Measurements from ENCODE around the gene DNAJB5. TPM values are rescaled to one million over a fixed set of nuclear protein-coding genes. Genes with fewer than 3 reads are reported as not detected.

DNAJB5 gene
- polyA plus RNA-seq, 1 of the 3 experiments (the other 2 are of a cell fraction) = 3.3 TPM

DNA sequence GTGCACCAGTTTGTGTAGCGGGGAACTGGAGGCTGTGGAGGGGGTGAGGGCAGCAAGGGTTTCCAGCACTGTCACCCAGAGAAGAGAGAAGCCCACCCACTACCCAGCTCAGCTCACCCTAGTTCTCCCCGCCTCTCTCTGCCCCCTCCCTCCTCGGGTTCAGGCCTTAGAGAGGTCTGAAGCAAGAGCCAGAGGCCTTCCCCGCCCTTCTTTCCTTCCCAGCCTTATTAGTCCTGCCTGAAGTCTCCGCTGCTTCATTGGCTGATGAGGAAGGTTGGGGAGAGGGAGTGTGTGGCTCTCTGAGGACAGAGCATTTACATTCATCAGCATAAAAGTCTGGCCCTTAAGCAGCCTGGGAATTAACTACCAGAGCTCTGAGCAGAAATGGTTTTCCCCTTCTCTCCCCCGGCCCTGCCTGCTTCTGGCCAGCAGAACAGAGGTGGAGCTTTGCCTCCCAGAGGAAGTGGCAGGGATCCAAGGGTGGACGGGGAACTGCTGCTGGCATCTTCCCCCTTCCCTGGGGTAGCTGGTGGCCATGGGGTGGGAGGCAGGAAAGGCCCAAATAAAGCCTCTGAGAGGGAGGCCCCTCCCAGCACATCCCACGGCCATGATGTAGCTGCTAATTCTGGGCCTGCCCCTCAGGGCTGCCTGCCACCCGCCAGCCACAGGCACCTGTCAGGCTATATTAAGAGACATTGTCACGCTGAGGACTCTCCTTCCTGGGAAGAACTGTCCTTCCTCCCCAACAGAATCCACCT, 4.1 kb downstream of the DNAJB5 start:
- Histone ChIP-seq H2AFZ (ENCODE audit: low read depth) (no peak overlapping the region), H3F3A (replicated peaks; ENCODE audit: insufficient read depth) (peaks cover 24% of the 10 kb centered on the region), H3K4me2 (peak overlapping the region; percentile 48; the same call in 1 of the 2 replicates), H4K20me1 (ENCODE audit: insufficient read depth) (no peaks in the 10 kb centered on the region), H3K4me1 (ENCODE audit: control insufficient read depth in 1 of 2, insufficient read depth in 2 of 2, low read depth in 1 of 2, low read length in 1 of 2) (peaks cover 28 to 52% of the 10 kb centered on the region in 2 experiments), H3K9me3 (no peaks in the 10 kb centered on the region), H3K9me2 (no peaks in the 10 kb centered on the region), H3K4me3 (ENCODE audit: low read depth in 2 of 2, low read length in 1 of 2) (no peak overlapping the region; a peak in 1 of 4 replicates), H3K79me2 (ENCODE audit: insufficient read depth) (peaks cover 3% of the 10 kb centered on the region; the same call in 1 of the 2 replicates), H3K27me3 (ENCODE audit: insufficient read depth) (no peaks in the 10 kb centered on the region), H3K9ac (no peak overlapping the region), H3K27ac (ENCODE audit: low read depth in 2 of 2, low read length in 1 of 2) (peak overlapping the region; percentile 75 to 88), H3K36me3 (replicated peaks in 1 of 2; ENCODE audit: control insufficient read depth in 1 of 2, insufficient read depth in 2 of 2, low read length in 1 of 2) (peaks cover 7 to 24% of the 10 kb centered on the region in 2 experiments)
- ChIA-PET CTCF (interaction anchor here (0.6 to 8.5 kb wide), 45 partner anchors 9 to 581 kb away, joined by 3 to 174 read pairs (median 5); a partner anchor contains a TSS), POLR2A (interaction anchor here (1.1 to 2.0 kb wide), 4 partner anchors 39 to 952 kb away, joined by 3 to 19 read pairs (median 3); no protein-coding TSS in a partner anchor)
- 76% methylated on average over 7 of the region's 10 CpGs for WGBS (ENCODE audit: low lambda C conversion rate)
- no peak for TF ChIP-seq ELF1 (IDR thresholded peaks at IDR 0.05)
- TF ChIP-seq FOXJ3 (CRISPR knock-in tag; IDR thresholded peaks at IDR 0.05) = no peak
- 0 out of 2 replicates have a peak, but pooled peaks have one; percentile 17 for TF ChIP-seq MXI1 (IDR thresholded peaks at IDR 0.05; ENCODE audit: low read depth, low read length)
- TF ChIP-seq SIN3A (IDR thresholded peaks at IDR 0.05; ENCODE audit: borderline replicate concordance, low read depth, low read length) = 0 out of 2 replicates have a peak, but pooled peaks have one; percentile 7
- DNase-seq = peak; percentile 74

DNA sequence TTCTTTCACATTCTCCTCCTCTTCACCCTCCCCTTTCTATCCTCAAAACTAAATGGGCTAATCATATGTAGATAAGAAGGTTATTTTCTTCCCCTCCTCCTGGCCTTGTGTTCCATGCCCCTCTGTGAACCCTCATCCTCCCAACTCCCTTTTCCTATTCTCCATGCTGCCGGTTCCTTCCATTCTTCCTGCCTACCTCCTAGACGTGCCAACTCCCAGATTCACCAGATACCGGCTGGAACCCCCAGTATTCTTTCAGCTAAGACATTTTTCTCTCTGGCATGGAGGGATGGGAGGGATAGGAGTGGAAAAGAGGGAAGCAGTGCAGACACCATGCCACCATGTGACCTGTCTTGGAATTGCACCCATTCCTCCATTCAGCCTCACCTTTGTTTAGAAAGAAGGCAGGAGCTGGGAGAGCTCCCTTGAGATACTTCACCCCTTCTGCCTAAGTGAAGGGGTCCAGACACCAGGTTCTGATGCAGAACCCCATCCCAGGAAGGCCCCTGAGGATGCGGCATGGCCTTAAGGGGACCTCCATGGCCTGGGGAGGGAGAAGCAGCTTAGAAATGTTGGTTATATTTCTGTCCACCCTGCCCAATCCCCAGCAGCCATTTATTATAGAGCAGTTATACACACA, 4.8 kb downstream of the DNAJB5 start:
- peaks cover 3% of the 10 kb centered on the region; the same call in 1 of the 2 replicates for H3K79me2 ChIP-seq (ENCODE audit: insufficient read depth)
- ChIA-PET CTCF (interaction anchor here (0.6 to 8.5 kb wide), 50 partner anchors 8 to 581 kb away, joined by 3 to 174 read pairs (median 5); a partner anchor contains a TSS), POLR2A (interaction anchor here (0.6 to 2.0 kb wide), 5 partner anchors 40 to 951 kb away, joined by 3 to 19 read pairs (median 3); partner anchors contain the start of gene VCP)
- no peak overlapping the region; a peak in 1 of 4 replicates for H3K4me3 ChIP-seq (ENCODE audit: low read depth in 2 of 2, low read length in 1 of 2)
- H4K20me1 ChIP-seq (ENCODE audit: insufficient read depth) = no peaks in the 10 kb centered on the region
- peaks cover 7 to 24% of the 10 kb centered on the region in 2 experiments for H3K36me3 ChIP-seq (replicated peaks in 1 of 2; ENCODE audit: control insufficient read depth in 1 of 2, insufficient read depth in 2 of 2, low read length in 1 of 2)
- peak overlapping the region; percentile 75 to 88; a peak in 3 of 4 replicates for H3K27ac ChIP-seq (ENCODE audit: low read depth in 2 of 2, low read length in 1 of 2)
- H2AFZ ChIP-seq (ENCODE audit: low read depth) = no peak overlapping the region
- TF ChIP-seq MXI1 (IDR thresholded peaks at IDR 0.05; ENCODE audit: low read depth, low read length) (peak; percentile 57; the same call in 1 of the 2 replicates), SMC3 (IDR thresholded peaks at IDR 0.05; ENCODE audit: low read depth, low read length) (peak; percentile 72), GATA2 (CRISPR knock-in tag; IDR thresholded peaks at IDR 0.05) (peak; percentile 59; the same call in 1 of the 2 replicates), RAD21 (IDR thresholded peaks at IDR 0.05; ENCODE audit: low read length) (peak; percentile 75), EZH2phosphoT487 (IDR thresholded peaks at IDR 0.05; ENCODE audit: borderline replicate concordance, low read depth) (no peak), NFIC (IDR thresholded peaks at IDR 0.05; ENCODE audit: borderline replicate concordance) (no peak), SIN3A (IDR thresholded peaks at IDR 0.05; ENCODE audit: borderline replicate concordance, low read depth, low read length) (no peak)
- TF ChIP-seq, protein P1, sequence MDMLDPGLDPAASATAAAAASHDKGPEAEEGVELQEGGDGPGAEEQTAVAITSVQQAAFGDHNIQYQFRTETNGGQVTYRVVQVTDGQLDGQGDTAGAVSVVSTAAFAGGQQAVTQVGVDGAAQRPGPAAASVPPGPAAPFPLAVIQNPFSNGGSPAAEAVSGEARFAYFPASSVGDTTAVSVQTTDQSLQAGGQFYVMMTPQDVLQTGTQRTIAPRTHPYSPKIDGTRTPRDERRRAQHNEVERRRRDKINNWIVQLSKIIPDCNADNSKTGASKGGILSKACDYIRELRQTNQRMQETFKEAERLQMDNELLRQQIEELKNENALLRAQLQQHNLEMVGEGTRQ (IDR thresholded peaks at IDR 0.05; ENCODE audit: borderline replicate concordance, low read depth, low read length) = peak; percentile 6; the same call in 1 of the 2 replicates
- TF ChIP-seq, protein P2, sequence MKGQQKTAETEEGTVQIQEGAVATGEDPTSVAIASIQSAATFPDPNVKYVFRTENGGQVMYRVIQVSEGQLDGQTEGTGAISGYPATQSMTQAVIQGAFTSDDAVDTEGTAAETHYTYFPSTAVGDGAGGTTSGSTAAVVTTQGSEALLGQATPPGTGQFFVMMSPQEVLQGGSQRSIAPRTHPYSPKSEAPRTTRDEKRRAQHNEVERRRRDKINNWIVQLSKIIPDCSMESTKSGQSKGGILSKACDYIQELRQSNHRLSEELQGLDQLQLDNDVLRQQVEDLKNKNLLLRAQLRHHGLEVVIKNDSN (IDR thresholded peaks at IDR 0.05; ENCODE audit: borderline replicate concordance, low read depth) = peak; percentile 38; the same call in 1 of the 2 replicates
- TF ChIP-seq, protein P3, sequence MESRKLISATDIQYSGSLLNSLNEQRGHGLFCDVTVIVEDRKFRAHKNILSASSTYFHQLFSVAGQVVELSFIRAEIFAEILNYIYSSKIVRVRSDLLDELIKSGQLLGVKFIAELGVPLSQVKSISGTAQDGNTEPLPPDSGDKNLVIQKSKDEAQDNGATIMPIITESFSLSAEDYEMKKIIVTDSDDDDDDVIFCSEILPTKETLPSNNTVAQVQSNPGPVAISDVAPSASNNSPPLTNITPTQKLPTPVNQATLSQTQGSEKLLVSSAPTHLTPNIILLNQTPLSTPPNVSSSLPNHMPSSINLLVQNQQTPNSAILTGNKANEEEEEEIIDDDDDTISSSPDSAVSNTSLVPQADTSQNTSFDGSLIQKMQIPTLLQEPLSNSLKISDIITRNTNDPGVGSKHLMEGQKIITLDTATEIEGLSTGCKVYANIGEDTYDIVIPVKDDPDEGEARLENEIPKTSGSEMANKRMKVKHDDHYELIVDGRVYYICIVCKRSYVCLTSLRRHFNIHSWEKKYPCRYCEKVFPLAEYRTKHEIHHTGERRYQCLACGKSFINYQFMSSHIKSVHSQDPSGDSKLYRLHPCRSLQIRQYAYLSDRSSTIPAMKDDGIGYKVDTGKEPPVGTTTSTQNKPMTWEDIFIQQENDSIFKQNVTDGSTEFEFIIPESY (IDR thresholded peaks at IDR 0.05; ENCODE audit: borderline replicate concordance, low read depth) = no peak
- TF ChIP-seq, protein P4, sequence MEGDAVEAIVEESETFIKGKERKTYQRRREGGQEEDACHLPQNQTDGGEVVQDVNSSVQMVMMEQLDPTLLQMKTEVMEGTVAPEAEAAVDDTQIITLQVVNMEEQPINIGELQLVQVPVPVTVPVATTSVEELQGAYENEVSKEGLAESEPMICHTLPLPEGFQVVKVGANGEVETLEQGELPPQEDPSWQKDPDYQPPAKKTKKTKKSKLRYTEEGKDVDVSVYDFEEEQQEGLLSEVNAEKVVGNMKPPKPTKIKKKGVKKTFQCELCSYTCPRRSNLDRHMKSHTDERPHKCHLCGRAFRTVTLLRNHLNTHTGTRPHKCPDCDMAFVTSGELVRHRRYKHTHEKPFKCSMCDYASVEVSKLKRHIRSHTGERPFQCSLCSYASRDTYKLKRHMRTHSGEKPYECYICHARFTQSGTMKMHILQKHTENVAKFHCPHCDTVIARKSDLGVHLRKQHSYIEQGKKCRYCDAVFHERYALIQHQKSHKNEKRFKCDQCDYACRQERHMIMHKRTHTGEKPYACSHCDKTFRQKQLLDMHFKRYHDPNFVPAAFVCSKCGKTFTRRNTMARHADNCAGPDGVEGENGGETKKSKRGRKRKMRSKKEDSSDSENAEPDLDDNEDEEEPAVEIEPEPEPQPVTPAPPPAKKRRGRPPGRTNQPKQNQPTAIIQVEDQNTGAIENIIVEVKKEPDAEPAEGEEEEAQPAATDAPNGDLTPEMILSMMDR (IDR thresholded peaks at IDR 0.05) = peak; percentile 74
- H3K9me2 ChIP-seq = no peaks in the 10 kb centered on the region
- no peaks in the 10 kb centered on the region for H3K27me3 ChIP-seq (ENCODE audit: insufficient read depth)
- H3F3A ChIP-seq (replicated peaks; ENCODE audit: insufficient read depth) = peaks cover 24% of the 10 kb centered on the region
- peak; percentile 80 for DNase-seq
- no peak overlapping the region for H3K9ac ChIP-seq
- peaks cover 28 to 48% of the 10 kb centered on the region in 2 experiments for H3K4me1 ChIP-seq (ENCODE audit: control insufficient read depth in 1 of 2, insufficient read depth in 2 of 2, low read depth in 1 of 2, low read length in 1 of 2)
- 27% methylated on average over 4 of the region's 4 CpGs for whole genome bisulfite sequencing (ENCODE audit: low lambda C conversion rate)
- peak overlapping the region; percentile 48; the same call in 1 of the 2 replicates for H3K4me2 ChIP-seq
- H3K9me3 ChIP-seq = no peaks in the 10 kb centered on the region
